Suprapubic skin (tissue), 3 donors: ENCODE results near the gene IGSF11.

Source experiments
- EP300 ChIP-seq: sonication (generic); formaldehyde crosslinking; IDR thresholded peaks from one replicate; pipeline ENCODE4 v1.6.1; 2017; ENCODE audit warnings: antibody characterized with exemption
- TF ChIP-seq, protein P1 (sequence below), 2 donors: fragments of 200-600 bp in 1 of 2; fragments of 450-650 bp in 1 of 2; sonication (generic) in 1 of 2; IDR thresholded peaks; one replicate each; pipeline ENCODE4 v1.5.1; 2016 to 2019; ENCODE audit warnings: antibody characterized with exemption in 2 of 2, mild to moderate bottlenecking in 1 of 2, moderate library complexity in 1 of 2

DNA sequence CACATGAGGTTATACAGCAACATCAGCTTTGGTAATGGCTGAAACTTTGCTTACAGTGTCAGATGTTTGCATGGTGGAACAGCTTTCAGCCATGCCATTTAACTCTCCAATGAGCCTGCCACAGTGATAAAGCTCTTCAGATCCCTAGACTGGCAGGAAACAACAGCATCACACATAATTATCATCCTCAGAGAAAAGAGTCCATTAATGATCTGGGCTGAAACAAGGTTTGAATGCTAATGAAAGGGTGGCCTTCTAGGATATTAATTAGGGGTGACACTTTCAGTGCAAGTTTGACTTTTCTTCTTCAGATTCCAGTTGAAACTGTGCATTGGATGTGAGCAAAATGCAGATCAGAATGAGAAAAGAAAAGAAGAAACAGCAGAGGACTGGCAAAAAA is 166.6 kb downstream of the IGSF11 start:
- TF ChIP-seq, protein P1, sequence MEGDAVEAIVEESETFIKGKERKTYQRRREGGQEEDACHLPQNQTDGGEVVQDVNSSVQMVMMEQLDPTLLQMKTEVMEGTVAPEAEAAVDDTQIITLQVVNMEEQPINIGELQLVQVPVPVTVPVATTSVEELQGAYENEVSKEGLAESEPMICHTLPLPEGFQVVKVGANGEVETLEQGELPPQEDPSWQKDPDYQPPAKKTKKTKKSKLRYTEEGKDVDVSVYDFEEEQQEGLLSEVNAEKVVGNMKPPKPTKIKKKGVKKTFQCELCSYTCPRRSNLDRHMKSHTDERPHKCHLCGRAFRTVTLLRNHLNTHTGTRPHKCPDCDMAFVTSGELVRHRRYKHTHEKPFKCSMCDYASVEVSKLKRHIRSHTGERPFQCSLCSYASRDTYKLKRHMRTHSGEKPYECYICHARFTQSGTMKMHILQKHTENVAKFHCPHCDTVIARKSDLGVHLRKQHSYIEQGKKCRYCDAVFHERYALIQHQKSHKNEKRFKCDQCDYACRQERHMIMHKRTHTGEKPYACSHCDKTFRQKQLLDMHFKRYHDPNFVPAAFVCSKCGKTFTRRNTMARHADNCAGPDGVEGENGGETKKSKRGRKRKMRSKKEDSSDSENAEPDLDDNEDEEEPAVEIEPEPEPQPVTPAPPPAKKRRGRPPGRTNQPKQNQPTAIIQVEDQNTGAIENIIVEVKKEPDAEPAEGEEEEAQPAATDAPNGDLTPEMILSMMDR (IDR thresholded peaks at IDR 0.05): no peak
- no peak for TF ChIP-seq EP300
